HEK293 (cell line): ENCODE results near the gene RBMS3.

ENCODE experiments used
- TF ChIP-seq, protein P1 (sequence below): fragments of 450-650 bp; formaldehyde crosslinking; IDR thresholded peaks from 2 replicates; pipeline ENCODE4 v1.5.1; 2016; ENCODE audit warnings: missing biosample characterization, missing genetic modification characterization
- TF ChIP-seq, protein P2 (sequence below): fragments of 450-650 bp; formaldehyde crosslinking; conservative IDR thresholded peaks from 2 replicates; pipeline ENCODE4 v1.5.1; 2016; ENCODE audit warnings: low read depth, missing biosample characterization, missing genetic modification characterization
- TF ChIP-seq, protein P3 (sequence below): fragments of 450-650 bp; formaldehyde crosslinking; IDR thresholded peaks from 2 replicates; pipeline ENCODE4 v1.5.1; 2016; ENCODE audit warnings: missing biosample characterization, missing genetic modification characterization, low read depth

DNA sequence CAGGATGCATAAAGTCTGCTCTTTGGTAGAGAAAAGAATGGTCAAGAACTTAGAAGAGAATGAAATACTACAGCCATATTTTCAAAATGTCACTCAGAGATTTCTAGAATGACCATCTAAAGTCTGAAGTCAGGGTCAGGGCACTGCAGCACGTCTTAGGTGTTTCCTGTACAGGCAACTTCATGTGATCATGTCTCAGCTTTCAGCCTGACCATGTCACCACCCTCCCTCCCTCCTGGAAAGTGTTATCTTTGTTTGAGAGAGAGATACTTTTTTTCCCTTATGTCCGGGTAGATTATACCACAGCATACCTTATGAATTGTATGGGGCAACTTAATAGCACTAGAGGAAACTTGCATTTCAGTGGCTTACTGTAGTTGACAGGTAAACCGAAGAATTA lies 767.6 kb downstream of the RBMS3 start:
- TF ChIP-seq, protein P1, sequence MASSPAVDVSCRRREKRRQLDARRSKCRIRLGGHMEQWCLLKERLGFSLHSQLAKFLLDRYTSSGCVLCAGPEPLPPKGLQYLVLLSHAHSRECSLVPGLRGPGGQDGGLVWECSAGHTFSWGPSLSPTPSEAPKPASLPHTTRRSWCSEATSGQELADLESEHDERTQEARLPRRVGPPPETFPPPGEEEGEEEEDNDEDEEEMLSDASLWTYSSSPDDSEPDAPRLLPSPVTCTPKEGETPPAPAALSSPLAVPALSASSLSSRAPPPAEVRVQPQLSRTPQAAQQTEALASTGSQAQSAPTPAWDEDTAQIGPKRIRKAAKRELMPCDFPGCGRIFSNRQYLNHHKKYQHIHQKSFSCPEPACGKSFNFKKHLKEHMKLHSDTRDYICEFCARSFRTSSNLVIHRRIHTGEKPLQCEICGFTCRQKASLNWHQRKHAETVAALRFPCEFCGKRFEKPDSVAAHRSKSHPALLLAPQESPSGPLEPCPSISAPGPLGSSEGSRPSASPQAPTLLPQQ (tag by site-specific recombination), result no peak
- TF ChIP-seq, protein P2, sequence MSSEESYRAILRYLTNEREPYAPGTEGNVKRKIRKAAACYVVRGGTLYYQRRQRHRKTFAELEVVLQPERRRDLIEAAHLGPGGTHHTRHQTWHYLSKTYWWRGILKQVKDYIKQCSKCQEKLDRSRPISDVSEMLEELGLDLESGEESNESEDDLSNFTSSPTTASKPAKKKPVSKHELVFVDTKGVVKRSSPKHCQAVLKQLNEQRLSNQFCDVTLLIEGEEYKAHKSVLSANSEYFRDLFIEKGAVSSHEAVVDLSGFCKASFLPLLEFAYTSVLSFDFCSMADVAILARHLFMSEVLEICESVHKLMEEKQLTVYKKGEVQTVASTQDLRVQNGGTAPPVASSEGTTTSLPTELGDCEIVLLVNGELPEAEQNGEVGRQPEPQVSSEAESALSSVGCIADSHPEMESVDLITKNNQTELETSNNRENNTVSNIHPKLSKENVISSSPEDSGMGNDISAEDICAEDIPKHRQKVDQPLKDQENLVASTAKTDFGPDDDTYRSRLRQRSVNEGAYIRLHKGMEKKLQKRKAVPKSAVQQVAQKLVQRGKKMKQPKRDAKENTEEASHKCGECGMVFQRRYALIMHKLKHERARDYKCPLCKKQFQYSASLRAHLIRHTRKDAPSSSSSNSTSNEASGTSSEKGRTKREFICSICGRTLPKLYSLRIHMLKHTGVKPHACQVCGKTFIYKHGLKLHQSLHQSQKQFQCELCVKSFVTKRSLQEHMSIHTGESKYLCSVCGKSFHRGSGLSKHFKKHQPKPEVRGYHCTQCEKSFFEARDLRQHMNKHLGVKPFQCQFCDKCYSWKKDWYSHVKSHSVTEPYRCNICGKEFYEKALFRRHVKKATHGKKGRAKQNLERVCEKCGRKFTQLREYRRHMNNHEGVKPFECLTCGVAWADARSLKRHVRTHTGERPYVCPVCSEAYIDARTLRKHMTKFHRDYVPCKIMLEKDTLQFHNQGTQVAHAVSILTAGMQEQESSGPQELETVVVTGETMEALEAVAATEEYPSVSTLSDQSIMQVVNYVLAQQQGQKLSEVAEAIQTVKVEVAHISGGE (tag by site-specific recombination), result no peak
- TF ChIP-seq, protein P3, sequence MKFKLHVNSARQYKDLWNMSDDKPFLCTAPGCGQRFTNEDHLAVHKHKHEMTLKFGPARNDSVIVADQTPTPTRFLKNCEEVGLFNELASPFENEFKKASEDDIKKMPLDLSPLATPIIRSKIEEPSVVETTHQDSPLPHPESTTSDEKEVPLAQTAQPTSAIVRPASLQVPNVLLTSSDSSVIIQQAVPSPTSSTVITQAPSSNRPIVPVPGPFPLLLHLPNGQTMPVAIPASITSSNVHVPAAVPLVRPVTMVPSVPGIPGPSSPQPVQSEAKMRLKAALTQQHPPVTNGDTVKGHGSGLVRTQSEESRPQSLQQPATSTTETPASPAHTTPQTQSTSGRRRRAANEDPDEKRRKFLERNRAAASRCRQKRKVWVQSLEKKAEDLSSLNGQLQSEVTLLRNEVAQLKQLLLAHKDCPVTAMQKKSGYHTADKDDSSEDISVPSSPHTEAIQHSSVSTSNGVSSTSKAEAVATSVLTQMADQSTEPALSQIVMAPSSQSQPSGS (tag by site-specific recombination), result no peak
